Measurements from ENCODE around the gene SRGAP2B.
"Not testable (repeated sequence)": the region's sequence is repeated elsewhere in the genome, so short reads cannot be mapped to it uniquely, and the experiment has no call there.

SRGAP2B gene

GRCh38 chr1:144995833-144996410, 99.2 kb downstream of the SRGAP2B start:
- not testable (repeated sequence) for DNase-seq (ENCODE audit: low read depth)

GRCh38 chr1:144992915-144993314, 102.2 kb downstream of the SRGAP2B start:
- DNase-seq (ENCODE audit: low read depth) = not testable (repeated sequence)

- DNase-seq (ENCODE audit: low read depth) = not testable (repeated sequence)
These were observed 104.5 kb downstream of the SRGAP2B start for GRCh38 chr1:144990611-144991010.

DNA sequence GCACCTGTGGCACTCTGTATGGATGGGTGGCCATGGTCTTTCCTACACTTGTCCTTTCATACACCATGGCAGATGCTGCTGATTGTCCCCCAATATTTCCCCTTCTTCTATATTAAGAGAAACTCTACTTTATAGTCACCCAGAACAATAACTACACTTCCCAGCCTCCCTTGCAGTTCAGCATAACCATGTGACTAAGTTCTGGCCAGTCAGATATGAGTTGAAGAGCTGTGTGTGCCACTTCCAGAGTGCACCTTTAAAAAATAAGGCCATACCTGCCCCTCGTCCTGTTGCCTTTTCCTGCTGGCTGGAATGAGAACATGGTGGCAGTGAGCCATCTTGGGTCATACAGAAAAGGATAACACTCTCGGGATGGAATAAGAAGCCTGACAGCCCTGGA, 108.0 kb downstream of the SRGAP2B start:
- not testable (repeated sequence) for DNase-seq (ENCODE audit: low read depth)

GRCh38 chr1:144986171-144986860, 108.8 kb downstream of the SRGAP2B start:
- not testable (repeated sequence) for DNase-seq (ENCODE audit: low read depth)

DNA sequence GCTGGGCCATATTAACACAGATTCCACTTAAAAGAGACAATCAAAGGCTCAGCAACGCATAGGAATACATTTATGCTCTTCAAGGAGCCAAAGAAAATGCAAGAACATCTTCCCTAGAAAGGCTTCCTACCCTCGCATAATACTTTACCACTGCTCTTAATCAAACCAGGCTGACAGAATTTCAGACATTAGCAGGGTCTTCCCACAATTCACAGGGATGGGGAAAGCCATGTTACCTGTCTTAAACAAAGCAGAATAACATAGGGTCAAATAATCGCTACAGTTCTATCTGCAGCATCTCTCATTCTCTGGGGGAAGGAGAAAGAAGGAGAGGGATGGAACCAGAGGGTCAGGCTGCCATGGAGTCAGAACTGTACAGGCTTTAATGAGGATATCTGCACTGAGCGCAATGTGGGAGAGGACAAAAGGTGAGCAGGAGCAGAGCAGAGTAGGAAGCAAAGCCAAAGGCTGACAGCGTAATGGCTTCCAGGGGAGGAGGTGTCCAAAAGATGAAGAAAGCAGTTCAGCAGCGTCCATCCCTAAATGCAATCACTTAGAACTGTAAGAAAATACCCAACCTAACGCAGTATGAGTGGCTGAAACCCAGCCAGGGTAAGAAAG, 109.5 kb downstream of the SRGAP2B start:
- DNase-seq (ENCODE audit: low read depth) = not testable (repeated sequence)

DNA sequence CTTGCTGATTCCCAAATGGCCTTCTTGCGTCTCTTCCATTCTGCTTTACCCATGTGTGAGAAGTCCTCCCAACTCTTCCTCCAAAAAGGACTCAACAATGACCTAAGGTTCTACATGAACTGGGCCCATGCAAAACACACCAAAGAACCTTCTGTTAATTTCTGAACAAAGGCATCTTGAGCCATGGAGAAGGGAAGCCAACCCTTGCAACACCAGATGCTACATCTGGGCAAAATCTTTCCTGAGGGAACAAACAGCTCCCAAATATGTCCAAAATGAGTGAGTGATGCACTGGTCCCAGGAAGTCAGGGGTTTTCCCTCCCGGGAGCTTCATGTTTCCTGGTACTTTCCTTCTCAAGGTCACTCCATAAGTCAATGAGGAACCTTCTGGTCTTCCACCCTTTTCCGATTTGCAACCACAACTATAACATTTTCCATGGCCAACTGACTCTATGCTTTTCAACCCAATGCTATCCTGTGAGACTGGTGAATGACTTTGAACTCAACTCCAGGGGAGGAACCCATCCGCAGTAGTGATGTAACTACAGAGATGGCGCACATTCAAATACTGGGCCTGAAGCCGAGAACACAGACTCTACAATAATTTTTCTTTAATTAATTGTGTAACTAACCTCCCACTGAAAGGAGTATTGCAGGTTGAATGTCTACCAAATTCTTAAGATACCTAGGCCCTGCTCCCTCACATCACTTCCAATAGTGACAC, 112.2 kb downstream of the SRGAP2B start:
- not testable (repeated sequence) for DNase-seq (ENCODE audit: low read depth)

- not testable (repeated sequence) for DNase-seq (ENCODE audit: low read depth)
These were observed 114.0 kb downstream of the SRGAP2B start for GRCh38 chr1:144981157-144981556.

DNA sequence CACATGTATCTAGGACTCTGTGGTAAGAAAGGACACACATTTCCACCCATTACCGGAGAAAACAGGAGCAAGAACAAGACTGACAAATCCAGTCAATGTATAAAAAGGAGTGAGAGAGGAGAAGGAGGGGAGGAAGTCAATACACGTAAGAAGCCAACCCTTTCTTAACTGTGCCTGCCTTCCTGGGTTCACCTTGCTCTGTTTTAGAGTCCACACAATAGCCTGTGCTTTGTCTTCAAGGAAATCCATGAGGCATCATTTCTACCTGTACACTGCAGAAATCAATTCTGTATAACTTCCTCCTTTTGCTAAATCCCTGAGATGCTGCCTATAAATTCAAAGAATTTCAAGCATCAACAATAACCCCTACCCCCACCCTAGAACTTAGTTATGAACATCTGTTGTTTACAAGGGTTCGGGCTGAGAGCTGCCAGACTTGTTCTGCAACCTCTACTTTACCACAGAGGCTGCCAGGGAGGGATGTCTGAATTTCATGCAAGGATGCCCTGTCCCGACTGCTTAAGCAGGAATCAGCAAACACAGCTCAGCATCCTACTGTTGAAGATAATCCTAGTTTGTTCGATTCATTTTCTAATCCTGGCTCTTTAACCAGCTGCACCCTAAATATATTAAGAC, 115.0 kb downstream of the SRGAP2B start:
- not testable (repeated sequence) for DNase-seq (ENCODE audit: low read depth)

DNA sequence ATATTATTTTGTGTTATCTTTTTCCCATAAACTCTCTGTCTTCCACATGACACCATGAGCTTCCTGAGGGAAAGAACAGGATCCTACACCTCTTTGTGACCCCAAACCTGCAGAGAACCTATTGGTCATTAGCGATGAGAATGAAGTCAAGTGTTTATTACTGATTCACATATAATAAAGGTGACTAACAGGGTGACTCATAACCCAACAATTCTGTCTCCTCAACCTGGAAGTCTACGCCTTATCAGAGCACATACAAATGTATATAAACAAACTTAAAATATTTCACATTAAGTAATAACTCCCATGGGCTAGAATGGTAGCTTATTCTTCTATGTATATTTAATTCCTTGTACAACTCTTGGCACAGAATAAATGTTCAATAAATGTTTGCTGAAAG, 117.3 kb downstream of the SRGAP2B start:
- not testable (repeated sequence) for DNase-seq (ENCODE audit: low read depth)

GRCh38 chr1:144971936-144972335, 123.2 kb downstream of the SRGAP2B start:
- DNase-seq (ENCODE audit: low read depth) = not testable (repeated sequence)

DNA sequence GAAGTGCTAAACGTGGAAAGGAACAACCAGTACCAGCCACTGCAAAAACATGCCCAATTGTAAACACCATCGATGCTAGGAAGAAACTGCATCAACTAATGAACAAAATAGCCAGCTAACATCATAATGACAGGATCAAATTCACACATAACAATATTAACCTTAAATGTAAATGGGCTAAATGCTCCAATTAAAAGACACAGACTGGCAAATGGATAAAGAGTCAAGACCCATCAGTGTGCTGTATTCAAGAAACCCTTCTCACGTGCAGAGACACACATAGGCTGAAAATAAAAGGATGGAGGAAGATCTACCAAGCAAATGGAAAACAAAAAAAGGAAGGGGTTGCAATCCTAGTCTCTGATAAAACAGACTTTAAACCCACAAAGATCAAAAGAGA, 128.6 kb downstream of the SRGAP2B start:
- DNase-seq (ENCODE audit: low read depth) = not testable (repeated sequence)

DNA sequence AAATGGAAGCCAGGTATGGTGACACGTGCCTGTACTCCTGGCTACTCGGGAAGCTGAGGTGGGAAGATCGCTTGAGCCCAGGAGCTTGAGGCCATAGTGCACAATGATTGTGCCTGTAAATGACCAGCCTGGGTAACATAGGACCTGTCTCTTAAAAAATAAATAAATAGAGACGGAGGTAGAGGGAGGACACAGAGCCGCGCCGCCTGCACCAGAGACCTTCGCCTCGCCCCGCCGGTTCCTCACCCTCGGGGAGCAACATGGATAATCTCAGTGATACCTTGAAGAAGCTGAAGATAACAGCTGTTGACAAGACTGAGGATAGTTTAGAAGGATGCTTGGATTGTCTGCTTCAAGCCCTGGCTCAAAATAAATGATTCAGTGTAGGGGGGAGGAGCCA, 130.4 kb downstream of the SRGAP2B start:
- DNase-seq (ENCODE audit: low read depth) = not testable (repeated sequence)

- DNase-seq (ENCODE audit: low read depth) = not testable (repeated sequence)
These were observed 130.9 kb downstream of the SRGAP2B start for GRCh38 chr1:144964186-144964585.

- not testable (repeated sequence) for DNase-seq (ENCODE audit: low read depth)
These were observed 131.6 kb downstream of the SRGAP2B start for GRCh38 chr1:144963571-144963970.

DNA sequence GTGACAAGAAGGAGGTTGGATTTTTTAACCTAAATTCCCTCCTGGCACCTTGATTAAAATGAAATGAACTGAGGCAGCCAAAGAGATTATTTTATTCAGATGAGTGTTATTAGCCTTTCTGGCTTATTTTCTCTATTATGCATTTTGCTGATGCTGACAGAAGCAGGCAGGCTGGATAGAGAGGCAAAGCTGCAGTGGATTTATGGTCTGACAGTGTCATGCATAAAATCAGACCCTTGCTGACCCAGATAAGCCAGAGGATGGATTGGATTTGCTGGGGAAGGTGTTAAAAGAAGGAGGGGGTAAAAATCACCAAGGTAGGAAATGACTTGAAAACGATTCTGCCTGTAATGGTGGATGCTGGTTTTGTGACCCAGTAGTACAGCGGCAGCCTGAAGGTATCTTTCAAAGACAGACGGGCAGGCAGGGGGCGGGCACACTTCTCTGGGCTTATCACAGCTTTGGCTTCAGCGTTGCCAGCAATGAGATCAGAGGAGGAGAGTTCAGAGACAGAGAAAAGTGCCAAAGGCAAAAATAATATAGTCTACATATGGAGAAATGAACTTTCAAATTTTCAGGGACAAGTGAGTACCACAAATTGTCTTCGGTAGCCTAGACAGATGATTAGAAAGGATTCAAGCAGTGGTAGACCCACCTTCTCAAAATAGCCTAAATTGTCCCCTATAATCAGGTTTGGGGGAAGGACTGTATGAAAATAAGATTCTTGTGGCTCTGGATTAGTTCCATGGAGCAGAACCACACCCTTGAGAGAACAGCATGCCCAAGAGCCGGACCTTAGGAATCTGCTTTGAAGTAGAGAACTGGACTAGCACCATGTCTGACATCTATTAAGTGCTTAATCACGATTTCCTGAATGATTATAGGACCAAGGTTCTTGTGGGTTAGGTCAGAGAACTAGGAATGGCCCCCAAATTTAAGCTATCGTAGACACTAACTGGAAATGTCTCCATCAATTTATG, 133.2 kb downstream of the SRGAP2B start:
- not testable (repeated sequence) for DNase-seq (ENCODE audit: low read depth)

GRCh38 chr1:144960929-144961488, 134.1 kb downstream of the SRGAP2B start:
- not testable (repeated sequence) for DNase-seq (ENCODE audit: low read depth)

- DNase-seq (ENCODE audit: low read depth) = not testable (repeated sequence)
These were observed 146.7 kb downstream of the SRGAP2B start for GRCh38 chr1:144948390-144948789.

- DNase-seq (ENCODE audit: low read depth) = not testable (repeated sequence)
These were observed 147.6 kb downstream of the SRGAP2B start for GRCh38 chr1:144947495-144947894.

Data from stimulated activated CD8-positive, alpha-beta memory T cell treated with anti-CD3 and anti-CD28 coated beads, Interleukin-4, amount 100 ng/mL, for 24 hours (primary cell).